ENCODE results near the gene ADIG. TPM values are rescaled to one million over a fixed set of nuclear protein-coding genes. Genes with fewer than 3 reads are reported as not detected.
"Not testable (repeated sequence)": the region's sequence is repeated elsewhere in the genome, so short reads cannot be mapped to it uniquely, and the experiment has no call there.

ADIG gene
- total RNA-seq, 4 donors from 2014 or later, result not detected

DNA sequence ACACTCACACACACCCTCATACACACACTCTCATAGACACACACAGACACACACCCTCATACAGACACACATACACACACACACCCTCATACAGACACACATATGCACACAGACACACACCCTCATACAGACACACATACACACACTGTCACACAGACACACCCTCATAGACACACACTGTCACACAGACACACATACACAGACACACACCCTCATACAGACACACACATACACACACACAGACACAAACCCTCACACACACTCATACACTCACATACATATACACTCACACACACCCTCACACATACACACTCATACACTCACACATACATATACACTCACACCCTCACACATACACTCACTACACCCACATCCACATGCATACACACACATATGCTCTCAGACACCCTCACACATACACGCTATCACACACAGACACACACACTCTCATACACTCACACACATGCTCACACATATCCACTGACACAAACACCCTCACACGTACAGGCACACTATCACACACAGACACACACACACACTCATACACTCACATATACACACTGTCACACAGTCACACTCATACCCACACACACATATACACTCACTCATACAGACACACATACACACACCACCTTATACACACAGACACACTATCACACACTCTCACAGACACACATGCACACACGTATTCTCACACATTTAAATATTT is 9.1 kb downstream of the ADIG start:
- no peak for TF ChIP-seq POLR2A (IDR thresholded peaks at IDR 0.05)
- TF ChIP-seq, protein P1, sequence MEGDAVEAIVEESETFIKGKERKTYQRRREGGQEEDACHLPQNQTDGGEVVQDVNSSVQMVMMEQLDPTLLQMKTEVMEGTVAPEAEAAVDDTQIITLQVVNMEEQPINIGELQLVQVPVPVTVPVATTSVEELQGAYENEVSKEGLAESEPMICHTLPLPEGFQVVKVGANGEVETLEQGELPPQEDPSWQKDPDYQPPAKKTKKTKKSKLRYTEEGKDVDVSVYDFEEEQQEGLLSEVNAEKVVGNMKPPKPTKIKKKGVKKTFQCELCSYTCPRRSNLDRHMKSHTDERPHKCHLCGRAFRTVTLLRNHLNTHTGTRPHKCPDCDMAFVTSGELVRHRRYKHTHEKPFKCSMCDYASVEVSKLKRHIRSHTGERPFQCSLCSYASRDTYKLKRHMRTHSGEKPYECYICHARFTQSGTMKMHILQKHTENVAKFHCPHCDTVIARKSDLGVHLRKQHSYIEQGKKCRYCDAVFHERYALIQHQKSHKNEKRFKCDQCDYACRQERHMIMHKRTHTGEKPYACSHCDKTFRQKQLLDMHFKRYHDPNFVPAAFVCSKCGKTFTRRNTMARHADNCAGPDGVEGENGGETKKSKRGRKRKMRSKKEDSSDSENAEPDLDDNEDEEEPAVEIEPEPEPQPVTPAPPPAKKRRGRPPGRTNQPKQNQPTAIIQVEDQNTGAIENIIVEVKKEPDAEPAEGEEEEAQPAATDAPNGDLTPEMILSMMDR (IDR thresholded peaks at IDR 0.05), result no peak
- Histone ChIP-seq H3K27me3 (no peaks in the 10 kb centered on the region), H3K27ac (no peak overlapping the region), H3K9me3 (no peaks in the 10 kb centered on the region), H3K36me3 (no peaks in the 10 kb centered on the region), H3K4me3 (no peak overlapping the region), H3K4me1 (no peaks in the 10 kb centered on the region)
- DNase-seq, result no peak

DNA sequence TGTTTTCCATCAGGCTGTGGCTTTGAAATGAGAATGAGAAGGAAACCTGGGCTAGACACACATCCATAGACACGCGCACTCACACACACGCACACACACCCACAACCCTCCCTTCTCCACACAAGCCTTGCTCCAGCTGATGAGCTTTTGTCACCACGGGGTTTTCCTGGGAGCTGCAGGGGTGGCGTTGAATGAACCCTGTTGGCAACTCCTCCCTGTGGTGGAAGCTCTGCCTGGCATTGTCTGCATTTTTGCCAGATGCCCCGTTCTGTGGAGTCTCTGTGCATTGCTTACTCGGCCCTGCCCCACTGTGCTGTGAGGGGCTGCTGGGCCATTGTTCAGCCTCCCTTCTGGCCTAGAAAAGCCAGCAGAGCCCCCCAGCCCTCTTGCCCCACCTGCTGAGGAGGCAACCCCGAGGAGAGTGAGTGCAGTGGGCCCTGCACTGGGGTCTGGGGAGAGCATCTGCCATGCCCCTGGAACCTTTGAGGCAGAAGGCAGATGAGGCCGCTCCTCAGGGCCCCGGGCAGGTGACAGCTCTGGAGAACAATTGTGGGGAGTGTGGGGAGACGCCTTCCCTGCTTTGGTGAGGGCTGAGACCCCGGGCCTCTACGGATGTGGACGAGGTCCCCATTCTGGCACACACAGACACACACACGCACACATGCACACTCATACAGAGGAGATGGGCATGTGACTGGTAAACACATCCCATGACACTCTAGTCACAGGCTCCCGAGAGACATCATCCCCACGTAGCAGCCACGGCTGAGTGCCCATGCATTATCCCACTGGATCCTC is 9.9 kb downstream of the ADIG start:
- no peak overlapping the region for H3K4me3 ChIP-seq
- no peaks in the 10 kb centered on the region for H3K9me3 ChIP-seq
- no peak for DNase-seq
- H3K36me3 ChIP-seq, result no peaks in the 10 kb centered on the region
- H3K27ac ChIP-seq, result no peak overlapping the region
- no peaks in the 10 kb centered on the region for H3K27me3 ChIP-seq
- H3K4me1 ChIP-seq, result no peaks in the 10 kb centered on the region
- no peak for TF ChIP-seq POLR2A (IDR thresholded peaks at IDR 0.05)
- TF ChIP-seq, protein P1 (IDR thresholded peaks at IDR 0.05), result no peak

DNA sequence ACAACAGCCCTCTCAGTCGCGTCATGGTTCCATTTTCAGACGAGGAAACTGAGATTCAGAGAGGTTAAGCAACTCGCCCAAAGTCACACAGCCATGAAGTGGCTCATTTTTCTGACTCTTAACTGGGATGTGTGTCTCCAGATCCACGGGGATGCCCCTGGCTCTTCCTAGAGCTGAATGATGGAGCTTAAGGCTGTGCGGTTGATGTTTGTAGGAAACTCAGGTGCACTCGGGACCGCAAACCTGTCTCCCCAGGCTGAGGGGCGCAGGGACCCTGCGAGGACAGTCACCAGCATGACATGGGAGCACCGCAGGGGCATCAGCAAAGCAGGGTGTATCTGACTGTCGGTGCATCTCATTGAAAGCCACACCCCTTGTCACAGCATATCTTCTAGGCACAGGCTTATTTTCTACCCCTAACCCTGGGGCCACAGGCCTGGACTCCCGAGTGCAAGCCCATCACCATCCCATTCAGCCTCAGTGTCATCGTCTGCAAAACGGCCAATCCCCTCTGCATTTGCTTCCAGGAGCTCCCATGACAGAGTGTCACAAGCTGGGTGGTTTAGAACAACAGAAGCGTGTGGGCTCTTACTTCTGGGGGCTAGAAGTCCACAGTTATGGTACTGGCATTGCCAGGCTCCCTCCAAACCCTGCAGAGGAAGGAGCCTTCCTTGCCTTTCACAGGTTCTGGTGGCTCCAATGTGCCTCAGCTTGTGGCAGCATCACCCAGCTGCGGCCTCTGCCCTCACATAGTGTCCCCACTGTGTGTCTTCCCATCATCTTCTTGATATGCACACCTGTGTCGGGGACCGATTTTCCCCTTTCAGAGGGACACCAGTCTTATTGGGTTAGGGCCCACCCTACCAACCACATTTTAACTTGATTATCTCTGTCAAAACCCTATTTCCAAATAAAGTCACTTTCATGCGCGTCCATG is 10.7 kb downstream of the ADIG start:
- H3K4me3 ChIP-seq, result no peak overlapping the region
- no peaks in the 10 kb centered on the region for H3K4me1 ChIP-seq
- no peak overlapping the region for H3K27ac ChIP-seq
- TF ChIP-seq, protein P1 (IDR thresholded peaks at IDR 0.05), result no peak
- no peak for TF ChIP-seq POLR2A (IDR thresholded peaks at IDR 0.05)
- H3K36me3 ChIP-seq, result no peaks in the 10 kb centered on the region
- H3K9me3 ChIP-seq, result no peaks in the 10 kb centered on the region
- no peak for DNase-seq
- no peaks in the 10 kb centered on the region for H3K27me3 ChIP-seq

DNA sequence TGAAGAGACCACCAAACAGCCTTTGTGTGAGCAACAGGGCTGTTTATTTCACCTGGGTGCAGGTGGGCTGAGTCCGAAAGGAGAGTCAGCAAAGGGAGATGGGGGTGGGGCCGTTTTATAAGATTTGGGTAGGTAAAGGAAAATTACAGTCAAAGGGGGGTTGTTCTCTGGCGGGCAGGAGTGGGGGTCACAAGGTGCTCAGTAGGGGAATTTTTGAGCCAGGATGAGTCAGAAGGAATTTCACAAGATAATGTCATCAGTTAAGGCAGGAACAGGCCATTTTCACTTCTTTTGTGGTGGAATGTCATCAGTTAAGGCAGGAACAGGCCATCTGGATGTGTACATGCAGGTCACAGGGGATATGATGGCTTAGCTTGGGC is 11.4 kb downstream of the ADIG start:
- H3K27ac ChIP-seq, H3K36me3 ChIP-seq, H3K27me3 ChIP-seq, H3K4me3 ChIP-seq, H3K4me1 ChIP-seq, DNase-seq, H3K9me3 ChIP-seq: not testable (repeated sequence)

DNA sequence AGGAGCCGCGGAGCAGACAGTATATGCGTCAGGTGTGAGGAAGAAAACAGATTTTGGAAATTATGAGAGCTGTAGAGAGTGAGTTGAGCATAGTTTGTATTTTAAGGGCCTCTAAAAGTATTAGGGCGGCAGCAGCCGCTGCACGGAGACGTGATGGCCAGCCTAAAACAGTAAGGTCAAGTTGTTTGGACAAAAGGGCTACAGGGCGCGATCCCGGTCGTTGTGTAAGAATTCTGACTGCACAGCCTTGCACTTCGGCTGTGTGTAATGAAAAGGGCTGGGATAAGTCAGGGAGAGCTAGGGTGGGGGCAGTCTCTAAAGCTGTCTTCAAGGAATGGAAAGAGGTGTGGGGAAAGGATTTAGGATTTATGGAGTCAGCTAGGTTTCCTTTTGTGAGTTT is 13.3 kb downstream of the ADIG start:
- H3K9me3 ChIP-seq, H3K4me3 ChIP-seq, H3K4me1 ChIP-seq, H3K27ac ChIP-seq, H3K27me3 ChIP-seq, DNase-seq, H3K36me3 ChIP-seq: not testable (repeated sequence)

DNA sequence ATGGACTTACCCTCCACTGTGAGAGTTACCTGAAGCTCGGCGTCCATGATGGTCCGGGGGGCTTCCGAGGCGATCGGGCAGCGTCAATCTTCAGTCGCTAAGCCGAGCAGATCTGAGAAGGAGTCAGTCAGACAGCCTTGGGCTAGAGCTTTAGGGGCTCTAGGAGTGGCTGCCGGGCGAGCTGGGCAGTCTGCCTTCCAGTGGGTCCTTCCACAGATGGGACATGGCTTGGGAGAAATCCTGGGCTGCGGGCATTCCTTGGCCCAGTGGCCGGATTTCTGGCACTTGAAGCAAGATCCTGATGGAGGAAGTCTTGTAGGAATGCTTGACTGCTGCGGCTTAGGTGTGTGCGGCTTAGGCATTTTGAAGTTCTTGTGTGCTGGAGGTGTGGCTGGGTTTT is 14.9 kb downstream of the ADIG start:
- not testable (repeated sequence) for H3K27ac ChIP-seq, DNase-seq, H3K27me3 ChIP-seq, H3K36me3 ChIP-seq, H3K9me3 ChIP-seq, H3K4me1 ChIP-seq, H3K4me3 ChIP-seq

DNA sequence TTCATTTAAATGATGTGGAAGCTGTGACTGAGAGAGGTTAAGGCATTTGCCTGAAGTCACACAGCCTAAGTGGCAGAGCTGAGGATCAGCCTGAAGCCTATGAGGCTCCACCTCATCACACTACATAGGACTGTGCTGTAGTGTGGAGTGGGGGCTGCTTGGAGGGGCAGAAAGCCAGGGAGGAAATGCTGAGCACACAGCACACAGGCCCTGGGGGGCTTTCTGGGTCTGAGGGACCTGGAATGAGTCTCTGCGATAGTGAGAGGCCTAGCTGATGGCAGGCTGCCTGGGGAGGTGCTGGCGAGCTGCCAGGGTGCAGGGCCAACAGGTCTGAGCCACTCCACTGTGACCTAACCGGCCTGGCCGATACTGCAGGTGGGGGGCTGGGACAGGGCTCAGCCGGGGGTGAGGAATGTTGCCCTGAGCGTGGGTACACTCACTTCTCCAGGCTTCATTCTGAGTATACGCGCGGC is 18.4 kb downstream of the ADIG start:
- no peaks in the 10 kb centered on the region for H3K9me3 ChIP-seq
- TF ChIP-seq POLR2A (IDR thresholded peaks at IDR 0.05), result no peak
- TF ChIP-seq, protein P1 (IDR thresholded peaks at IDR 0.05), result no peak
- no peak overlapping the region for H3K4me3 ChIP-seq
- DNase-seq, result no peak
- H3K27me3 ChIP-seq, result peaks cover 0 to 6% of the 10 kb centered on the region in 2 donors
- H3K36me3 ChIP-seq, result no peaks in the 10 kb centered on the region
- no peak overlapping the region for H3K27ac ChIP-seq
- H3K4me1 ChIP-seq, result no peaks in the 10 kb centered on the region

Data from Peyer's patch (tissue), 4 donors.